Type B pancreatic cell (in vitro differentiated cells): ENCODE measurements around the gene CD82. TPM values are rescaled to one million over a fixed set of nuclear protein-coding genes. Genes with fewer than 3 reads are reported as not detected.

Experiments
- DNase-seq: peaks from one replicate; pipeline ENCODE4 v3.0.0; 2021; ENCODE audit warnings: mixed read lengths; ENCODE audit not compliant: unreplicated experiment; ENCODE audit errors: extremely low spot score
- H3K27ac Mint-ChIP-seq: 2 replicates; pipeline ENCODE4 v1.8.0; 2021; ENCODE audit warnings: mild to moderate bottlenecking, mixed read lengths
- H3K27me3 Mint-ChIP-seq: 2 replicates; pipeline ENCODE4 v1.8.0; 2021; ENCODE audit warnings: mixed read lengths
- H3K36me3 Mint-ChIP-seq: 2 replicates; pipeline ENCODE4 v1.8.0; 2021; ENCODE audit warnings: mixed read lengths
- H3K4me1 Mint-ChIP-seq: one replicate; pipeline ENCODE4 v1.8.0; 2021; ENCODE audit warnings: mixed read lengths; ENCODE audit not compliant: unreplicated experiment
- H3K4me3 Mint-ChIP-seq: 2 replicates; pipeline ENCODE4 v1.8.0; 2021; ENCODE audit warnings: mild to moderate bottlenecking, mixed read lengths
- H3K9me3 Mint-ChIP-seq: 2 replicates; pipeline ENCODE4 v1.8.0; 2021; ENCODE audit warnings: mixed read lengths
- CTCF ChIP-seq: fragments of 200-600 bp; sonication (generic); conservative IDR thresholded peaks from 2 replicates; pipeline ENCODE4 v1.5.0; 2021; ENCODE audit warnings: antibody characterized with exemption, mild to moderate bottlenecking
- total RNA-seq: library from RNA; stranded (reverse); gene quantifications from 2 replicates; pipeline ENCODE4 v1.2.1, GENCODE V29; 2021; ENCODE audit warnings: low replicate concordance

The CD82 gene
- total RNA-seq, 1 donor from 2014 or later: 82.1 TPM

- no peaks in the 10 kb centered on the region for H3K27me3 Mint-ChIP-seq
- peak; percentile 62 for DNase-seq
Measured at GRCh38 chr11:44623731-44624491, 58.4 kb downstream of the CD82 start.

GRCh38 chr11:44624761-44625221, 59.3 kb downstream of the CD82 start:
- H3K27me3 Mint-ChIP-seq: no peaks in the 10 kb centered on the region
- DNase-seq: peak; percentile 57
- no peaks in the 10 kb centered on the region for H3K36me3 Mint-ChIP-seq
- H3K27ac Mint-ChIP-seq: no peak overlapping the region
- peaks cover 38% of the 10 kb centered on the region for H3K4me1 Mint-ChIP-seq
- TF ChIP-seq CTCF: no peak
- H3K9me3 Mint-ChIP-seq: peaks cover 8% of the 10 kb centered on the region
- no peak overlapping the region for H3K4me3 Mint-ChIP-seq

More at GRCh38 chr11:44623731-44624491, 58.4 kb downstream of the CD82 start:
- Mint-ChIP-seq H3K27ac (no peak overlapping the region), H3K4me3 (no peak overlapping the region), H3K4me1 (peaks cover 38% of the 10 kb centered on the region), H3K9me3 (peaks cover 8% of the 10 kb centered on the region), H3K36me3 (no peaks in the 10 kb centered on the region)
- no peak for TF ChIP-seq CTCF

GRCh38 chr11:44625759-44626523, 60.5 kb downstream of the CD82 start:
- Mint-ChIP-seq H3K27ac (no peak overlapping the region), H3K27me3 (no peaks in the 10 kb centered on the region), H3K4me1 (peaks cover 33% of the 10 kb centered on the region), H3K36me3 (no peaks in the 10 kb centered on the region), H3K9me3 (peaks cover 8% of the 10 kb centered on the region), H3K4me3 (no peak overlapping the region)
- no peak for TF ChIP-seq CTCF
- DNase-seq: peak; percentile 65

DNA sequence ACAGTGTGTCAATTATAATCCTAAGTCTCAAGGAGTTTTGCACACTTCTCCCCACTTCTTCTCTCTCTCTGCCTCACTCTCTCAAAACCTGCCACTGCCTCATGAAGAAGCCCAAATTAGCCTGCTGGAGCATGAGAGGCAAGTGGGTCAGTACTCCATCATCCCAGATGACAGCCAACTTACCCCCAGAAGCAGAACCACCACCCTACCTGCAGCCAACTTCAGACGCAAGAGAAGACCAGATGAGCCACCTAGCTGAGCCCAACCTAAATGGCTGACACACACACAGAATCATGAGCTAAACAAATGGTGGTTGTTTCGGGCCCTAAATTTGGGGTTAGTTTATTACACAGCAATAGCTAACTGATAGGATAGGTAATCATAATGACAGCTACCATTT, 61.2 kb downstream of the CD82 start:
- no peak for TF ChIP-seq CTCF
- no peak overlapping the region for H3K27ac Mint-ChIP-seq
- no peak for DNase-seq
- H3K4me3 Mint-ChIP-seq: no peak overlapping the region
- H3K27me3 Mint-ChIP-seq: no peaks in the 10 kb centered on the region
- peaks cover 8% of the 10 kb centered on the region for H3K9me3 Mint-ChIP-seq
- peaks cover 28% of the 10 kb centered on the region for H3K4me1 Mint-ChIP-seq
- no peaks in the 10 kb centered on the region for H3K36me3 Mint-ChIP-seq

DNA sequence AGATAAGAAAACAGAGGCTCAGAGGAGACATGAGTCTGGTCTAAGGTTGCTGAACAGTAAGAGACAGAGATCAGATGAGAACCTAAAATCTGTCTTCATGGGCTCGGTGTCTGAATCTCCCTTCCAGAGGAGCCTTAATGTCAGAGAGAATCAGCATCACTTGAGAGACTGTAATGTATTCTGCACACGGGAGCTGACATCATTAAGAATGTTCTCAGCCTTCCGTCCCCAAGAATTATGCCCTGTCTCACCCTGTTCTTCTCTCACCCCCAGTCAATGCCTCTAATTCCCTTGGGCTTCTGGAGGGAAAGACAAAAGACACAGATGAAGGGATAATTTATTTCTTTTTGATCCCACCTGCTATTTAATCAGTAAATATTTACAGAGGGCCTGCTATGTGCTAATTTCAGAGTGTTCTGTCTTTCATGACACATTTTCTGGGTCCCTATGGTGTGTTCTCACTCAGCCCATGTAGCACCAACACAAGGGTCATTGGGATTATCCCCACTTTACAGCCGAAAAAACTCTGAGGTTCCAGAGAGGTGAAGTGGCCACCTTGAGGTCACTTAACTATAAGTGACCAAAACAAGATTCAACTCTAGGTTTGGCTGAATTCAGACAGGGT, 61.8 kb downstream of the CD82 start:
- Mint-ChIP-seq H3K9me3 (peaks cover 8% of the 10 kb centered on the region), H3K27ac (no peak overlapping the region), H3K4me3 (no peak overlapping the region), H3K4me1 (peaks cover 28% of the 10 kb centered on the region), H3K27me3 (no peaks in the 10 kb centered on the region), H3K36me3 (no peaks in the 10 kb centered on the region)
- no peak for TF ChIP-seq CTCF
- no peak for DNase-seq
